Measurements from ENCODE around the gene CAMKMT.

- TF ChIP-seq CTCF (IDR thresholded peaks at IDR 0.05; ENCODE audit: low read length) (no peak), EZH2 (IDR thresholded peaks at IDR 0.05; ENCODE audit: borderline replicate concordance, low read length) (no peak)
These were observed 235.0 kb downstream of the CAMKMT start for GRCh38 chr2:44596537-44597320.
